NOMO-1 (cell line): ENCODE measurements around the gene HSPH1.

Experiments
- DNase-seq, 2 experiments: peaks; one replicate each; lab custom pipeline; 2025; ENCODE audit not compliant: unreplicated experiment in 2 of 2; lab: John Stamatoyannopoulos, UW

The HSPH1 gene

GRCh38 chr13:31161557-31162150 lies at the start of gene HSPH1:
Gene HSPH1, minus strand, starts transcription at chr13:31161904. Its CDS starts 322 bp downstream, at chr13:31161582.
- DNase-seq: peak; percentile 99 to 100

DNA sequence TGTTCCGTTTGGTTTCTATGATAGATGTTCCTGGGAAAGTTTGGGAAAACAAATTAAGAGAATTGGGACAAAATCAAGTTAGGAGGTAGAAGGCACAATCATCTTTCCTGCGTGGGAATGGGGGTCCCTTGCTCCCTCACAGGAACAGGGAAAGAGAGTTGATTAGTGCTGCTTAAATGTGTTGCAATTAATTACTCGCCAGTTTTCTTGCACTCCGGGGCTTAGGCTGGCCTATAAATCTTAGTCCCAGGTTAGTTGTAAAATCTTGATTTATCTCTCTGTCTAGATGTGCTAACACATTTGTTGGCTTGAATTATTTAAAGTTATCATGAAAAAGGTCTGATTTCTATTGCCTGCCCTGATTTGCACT lies 48.1 kb upstream of the HSPH1 start:
- DNase-seq: peak; percentile 27 to 61

GRCh38 chr13:31209172-31209840 lies 47.6 kb upstream of the HSPH1 start:
- no peak for DNase-seq

DNA sequence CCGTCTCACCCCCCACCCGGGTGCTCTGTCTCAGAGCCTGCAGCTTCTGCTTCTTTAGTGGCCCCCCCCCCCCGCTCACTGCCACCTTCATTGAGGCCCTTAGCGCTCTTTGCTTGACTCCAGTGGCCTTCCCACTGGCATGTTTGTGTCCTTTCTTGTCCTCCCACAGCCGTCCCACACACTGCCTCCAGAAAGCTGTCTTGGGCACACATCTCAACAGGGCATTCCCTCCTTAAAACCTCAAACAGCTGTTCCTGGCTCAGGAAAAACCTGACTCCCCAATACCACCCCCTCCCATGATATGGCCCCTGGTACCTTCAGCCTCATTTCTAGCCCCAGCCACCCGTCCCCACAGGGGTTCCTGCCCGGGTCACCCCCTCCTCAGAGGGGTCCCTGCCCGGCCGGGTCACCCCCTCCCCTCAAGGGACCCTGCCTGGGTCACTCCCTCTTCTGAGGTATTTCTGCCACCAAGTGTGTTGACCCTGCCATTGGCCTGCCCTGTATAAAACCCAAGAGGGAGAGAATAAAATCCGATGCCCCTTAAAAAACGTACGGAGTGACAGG lies 46.9 kb upstream of the HSPH1 start:
- DNase-seq: no peak

- DNase-seq: no peak
Observed at GRCh38 chr13:31207661-31208552, 46.2 kb upstream of the HSPH1 start.

DNA sequence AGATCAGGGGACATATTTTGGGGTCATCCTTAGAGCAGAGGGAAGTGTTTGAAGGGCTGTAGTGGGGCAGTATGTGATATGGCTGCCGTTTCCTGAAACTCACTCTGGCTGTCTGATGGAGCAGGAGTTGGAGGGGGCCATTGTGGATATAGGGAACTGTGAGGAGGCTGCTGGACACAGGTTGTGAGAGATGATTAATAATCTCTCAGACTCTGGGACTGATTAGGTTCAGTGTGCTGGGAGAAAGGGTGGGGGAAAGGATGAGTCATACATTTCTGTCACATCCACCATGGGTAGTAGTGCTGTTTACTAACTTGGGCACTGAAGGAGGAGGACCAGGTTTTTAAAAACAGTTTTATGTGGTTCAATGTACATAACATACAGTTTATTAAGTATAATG lies 42.9 kb upstream of the HSPH1 start:
- DNase-seq: no peak

DNA sequence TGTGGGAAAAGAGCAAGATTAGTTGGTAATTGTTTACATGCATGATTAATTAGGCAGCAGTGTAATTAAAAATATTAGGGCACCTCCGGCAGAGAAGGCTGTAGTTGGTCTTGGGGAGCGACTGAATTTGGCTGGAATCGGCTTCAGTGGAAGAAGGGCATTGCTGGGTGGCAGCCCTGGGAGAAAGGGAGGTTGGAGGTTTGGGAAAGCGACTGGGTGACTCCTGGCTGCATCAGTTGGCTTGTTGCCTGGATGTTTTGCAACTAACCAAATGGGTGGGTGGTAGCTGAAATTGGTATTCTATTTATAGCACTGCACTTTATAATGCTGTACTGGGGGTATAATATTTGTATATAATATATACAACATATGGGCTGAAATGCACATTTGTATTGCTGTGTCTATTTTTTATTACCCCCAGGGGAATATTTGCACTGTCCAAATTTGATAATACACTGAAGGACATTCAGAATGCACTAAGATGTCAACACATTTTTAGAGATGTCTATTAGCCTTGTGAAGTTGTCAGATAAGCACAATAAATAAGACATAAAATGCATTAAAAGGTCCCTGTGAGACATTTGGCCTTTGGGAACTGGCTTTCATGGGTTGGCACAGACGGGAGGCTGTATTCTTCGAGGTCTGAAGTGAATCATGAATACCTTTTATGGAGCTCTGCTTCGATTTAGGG lies 39.8 kb upstream of the HSPH1 start:
- DNase-seq: no peak

- DNase-seq: peak; percentile 54 to 55
Observed at GRCh38 chr13:31200637-31200971, 38.9 kb upstream of the HSPH1 start.

DNA sequence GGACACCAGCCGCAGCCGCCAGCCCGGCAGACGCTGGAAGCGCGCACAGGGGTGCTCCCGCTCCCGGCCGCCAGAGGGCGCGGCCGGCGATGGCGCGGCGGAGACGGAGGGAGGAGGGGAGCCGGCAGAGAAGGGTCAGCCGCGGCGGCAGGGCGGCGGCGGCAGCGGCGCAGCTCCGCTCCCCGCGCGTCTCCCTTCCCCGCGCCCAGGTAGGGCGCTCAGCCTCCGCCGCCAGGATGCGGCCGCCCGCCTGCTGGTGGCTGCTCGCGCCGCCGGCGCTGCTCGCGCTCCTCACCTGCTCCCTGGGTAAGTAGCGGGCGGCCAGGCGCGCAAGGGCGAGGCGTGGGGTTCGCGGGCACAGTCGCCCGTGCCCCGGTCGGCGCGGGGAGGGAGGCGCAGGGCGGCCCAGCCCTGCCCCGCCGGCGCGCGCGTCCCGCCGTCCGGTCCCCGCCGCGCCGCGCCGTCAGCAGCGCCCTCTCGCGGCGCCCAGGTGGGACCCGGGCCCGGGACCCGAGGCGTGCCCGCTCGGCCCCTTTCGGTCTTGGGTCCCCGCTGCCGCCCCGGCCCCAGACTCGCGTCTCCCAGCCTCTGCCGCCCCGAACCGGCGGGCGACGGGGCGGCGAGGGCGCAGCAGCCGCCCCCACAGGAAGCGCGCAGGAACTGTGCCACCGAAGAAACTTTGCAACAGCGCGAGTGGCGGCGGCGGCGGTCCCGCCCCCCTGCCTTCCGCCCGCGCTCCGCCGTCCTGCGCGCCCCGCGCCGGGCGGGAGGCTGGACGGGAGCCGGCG lies 38.3 kb upstream of the HSPH1 start, which contains the start of gene B3GLCT:
TSS of gene B3GLCT (plus strand) at position 127 of the 788 bp plus-strand sequence. CDS start at position 237, 110 bp downstream.
- DNase-seq: peak; percentile 85 to 93

DNA sequence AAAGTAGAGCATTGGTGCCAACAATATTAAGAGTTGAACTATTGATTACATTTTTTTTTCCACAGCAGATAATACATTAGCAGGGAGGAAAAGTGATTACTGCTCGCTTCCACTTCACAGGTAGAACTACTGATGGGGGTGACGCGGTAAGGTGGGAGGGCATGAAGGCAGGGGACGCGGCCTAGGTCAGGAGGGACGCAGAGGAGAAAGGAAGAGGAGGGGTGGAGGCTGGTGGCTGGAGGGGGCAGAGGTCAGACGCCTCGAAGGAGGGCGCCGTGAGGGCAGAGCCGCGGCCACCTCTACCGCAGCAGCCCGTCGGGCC lies 37.8 kb upstream of the HSPH1 start:
- no peak for DNase-seq

GRCh38 chr13:31198519-31198918 lies 36.8 kb upstream of the HSPH1 start:
- peak; percentile 9 to 43 for DNase-seq

DNA sequence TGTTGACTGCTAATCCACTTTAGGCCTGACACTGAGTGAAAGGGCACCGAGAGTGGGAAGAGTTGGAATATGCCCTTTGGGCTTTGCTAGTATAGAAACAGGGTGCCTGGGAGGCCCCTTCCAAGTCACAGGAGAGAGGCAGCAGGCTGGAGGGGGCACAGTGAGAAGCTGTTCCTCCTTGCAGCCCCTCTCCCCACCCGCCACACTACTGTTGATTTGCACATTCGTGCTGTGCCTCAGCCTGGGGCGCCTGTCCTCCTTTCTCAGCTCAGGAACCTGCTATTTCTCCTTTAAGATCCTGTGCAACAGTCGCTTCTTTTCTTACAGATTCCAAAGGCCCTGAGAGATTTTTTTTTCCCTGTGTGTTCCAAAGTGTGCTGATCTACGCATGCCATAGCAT lies 35.3 kb upstream of the HSPH1 start:
- DNase-seq: no peak

- no peak for DNase-seq
Observed at GRCh38 chr13:31195616-31196015, 33.9 kb upstream of the HSPH1 start.

GRCh38 chr13:31192306-31192705 lies 30.6 kb upstream of the HSPH1 start:
- no peak for DNase-seq

DNA sequence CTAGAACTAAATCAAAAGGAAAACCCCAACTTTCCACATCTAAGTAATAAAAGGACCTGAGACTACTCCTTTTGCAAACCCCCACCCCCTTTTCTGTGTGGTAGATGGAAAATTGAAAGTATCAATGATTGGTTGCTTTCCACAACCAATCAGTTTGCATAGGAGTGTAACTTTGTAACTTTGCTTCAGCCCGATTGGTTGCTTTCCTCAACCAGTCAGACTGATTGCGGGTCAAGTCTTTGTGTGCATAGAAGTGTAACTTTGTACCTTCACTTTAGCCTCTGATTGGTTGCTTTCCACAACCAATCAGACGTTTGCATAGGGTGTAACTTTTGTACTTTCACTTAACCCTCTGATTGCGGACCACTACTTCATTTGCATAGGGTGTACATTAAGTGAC lies 30.0 kb upstream of the HSPH1 start:
- DNase-seq: no peak

DNA sequence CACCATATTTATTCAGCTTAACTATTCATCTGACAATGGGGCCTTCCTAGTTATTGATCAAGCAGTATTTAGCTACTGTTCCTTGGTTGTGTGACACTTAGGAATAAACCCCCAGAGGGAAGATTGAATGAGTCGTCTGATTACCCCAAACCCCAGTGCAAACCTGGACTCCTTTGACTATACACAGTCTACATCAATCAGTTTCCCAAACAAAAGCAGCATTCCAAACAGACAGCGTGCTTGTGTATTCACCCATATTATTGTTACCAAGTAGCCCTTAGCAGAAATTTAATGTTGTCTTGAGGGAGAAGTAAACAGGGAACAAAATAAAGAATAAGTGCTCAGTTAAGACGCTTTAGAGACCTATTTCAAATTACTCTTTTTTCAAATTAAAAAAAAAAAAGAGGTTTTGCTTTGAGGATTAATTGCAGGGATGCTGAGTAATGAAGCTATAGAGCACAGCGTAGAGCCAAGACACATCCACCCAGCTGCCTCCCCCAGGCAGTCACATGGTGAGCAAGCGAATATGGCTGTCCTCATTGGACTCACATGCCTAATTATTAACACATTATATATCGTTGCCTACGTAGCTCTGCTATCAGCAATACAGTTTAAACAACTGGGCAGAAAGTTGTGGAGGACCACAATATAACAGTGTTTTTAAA lies 23.4 kb upstream of the HSPH1 start:
- no peak for DNase-seq

DNA sequence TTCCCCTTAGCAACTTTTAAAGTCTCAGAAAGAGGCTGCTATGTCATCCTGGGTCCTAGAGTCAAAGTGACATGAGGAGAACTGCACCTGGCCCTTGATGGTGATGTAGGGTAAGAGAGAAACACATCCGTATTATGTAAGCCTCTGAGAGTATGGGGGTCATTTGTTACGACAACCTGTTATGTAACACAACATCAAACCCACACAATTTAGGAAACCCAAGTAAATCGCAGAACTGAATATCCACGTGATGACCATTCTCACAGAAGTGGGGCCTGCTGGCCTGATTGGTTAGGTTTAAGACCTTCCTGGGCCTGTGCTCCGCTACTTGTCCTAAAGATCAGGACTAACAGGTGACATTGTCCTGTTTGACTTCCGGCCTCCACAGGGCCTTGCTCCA lies 22.7 kb upstream of the HSPH1 start:
- no peak for DNase-seq

DNA sequence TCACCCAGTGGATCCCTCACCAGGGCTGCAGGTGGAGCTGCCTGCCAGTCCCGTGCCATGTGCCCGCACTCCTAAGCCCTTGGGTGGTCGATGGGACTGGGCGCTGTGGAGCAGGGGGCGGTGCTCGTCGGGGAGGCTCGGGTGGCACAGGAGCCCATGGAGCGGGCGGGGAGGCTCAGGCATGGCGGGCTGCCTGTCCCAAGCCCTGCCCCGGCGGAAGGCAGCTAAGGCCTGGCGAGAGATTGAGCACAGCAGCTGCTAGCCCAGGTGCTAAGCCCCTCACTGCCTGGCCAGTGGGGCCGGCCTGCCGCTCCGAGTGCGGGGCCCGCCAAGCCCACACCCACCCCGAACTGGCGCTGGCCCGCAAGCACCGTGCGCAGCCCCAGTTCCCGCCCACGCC lies 21.3 kb upstream of the HSPH1 start:
- no peak for DNase-seq

DNA sequence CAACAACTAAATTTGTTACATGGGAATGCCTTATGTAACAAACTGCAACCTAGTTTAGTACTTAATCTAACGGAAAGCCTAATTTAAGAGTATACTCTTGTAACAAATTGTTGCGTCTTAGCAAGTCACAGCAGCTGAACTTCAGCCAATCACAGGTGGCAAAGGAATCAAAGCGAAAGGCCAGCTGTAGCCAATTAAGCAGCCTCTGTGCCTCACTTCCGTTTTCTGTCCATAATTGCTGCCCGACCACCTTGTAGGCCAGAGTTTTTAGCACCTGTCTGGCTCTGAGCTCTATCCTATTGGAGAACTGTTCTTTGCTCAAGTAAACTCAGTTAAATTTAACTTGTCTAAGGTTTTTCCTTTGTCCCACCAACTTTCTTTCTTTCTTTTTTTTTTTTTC lies 18.1 kb upstream of the HSPH1 start:
- peak; percentile 62 to 80 for DNase-seq

GRCh38 chr13:31179241-31179640 lies 17.5 kb upstream of the HSPH1 start:
- DNase-seq: no peak
